GM12878 (cell line): ENCODE measurements around the gene PCED1B. TPM values are rescaled to one million over a fixed set of nuclear protein-coding genes. Genes with fewer than 3 reads are reported as not detected.

ENCODE experiments used
- ATAC-seq: fragments of 200-7000 bp; cut with Tn5 transposase; 3 replicates; pipeline ENCODE4 v1.9.1; 2020; ENCODE audit warnings: mild to moderate bottlenecking, moderate library complexity
- BruUV-seq: library from RNA; stranded (reverse); fragments of 400-500 nt; replicated peaks from 2 replicates; lab custom pipeline; 2021; lab: Mats Ljungman, UMichigan
- CTCF ChIA-PET: fragments of 300-600 bp; sonication (Branson Sonifier 250); formaldehyde crosslinking; extraction: SDS; loops from one replicate; lab custom pipeline; 2021; ENCODE audit warnings: inconsistent platforms; lab: Yijun Ruan, JAX
- POLR2A ChIA-PET: fragments of 350-600 bp; formaldehyde crosslinking; extraction: SDS; loops from one replicate; lab custom pipeline; 2021; ENCODE audit warnings: inconsistent platforms; lab: Charles Lee
- RAD21 ChIA-PET: fragments of 300-600 bp; sonication (Branson Sonifier 250); formaldehyde crosslinking; loops from one replicate; lab custom pipeline; 2023; ENCODE audit warnings: antibody characterized with exemption; ENCODE audit not compliant: unreplicated experiment; lab: Charles Lee
- SMC1A ChIA-PET: fragments of 300-600 bp; sonication (Branson Sonifier 250); formaldehyde crosslinking; loops from one replicate; lab custom pipeline; 2023; ENCODE audit not compliant: unreplicated experiment, uncharacterized antibody; lab: Charles Lee
- DNase-seq: peaks from one replicate; pipeline ENCODE4 v3.0.0-alpha.2; 2011; ENCODE audit warnings: low read depth, low spot score
- FAIRE-seq: peaks from 3 replicates; lab custom pipeline; 2011; peaks lifted over from hg19 to GRCh38; lab: Jason Lieb, UNC
- H2AFZ ChIP-seq: 2 replicates; pipeline ENCODE4 v1.6.0; 2011; ENCODE audit warnings: low read depth, low read length, control low read depth; ENCODE audit not compliant: control insufficient read depth
- H3K27ac ChIP-seq: 2 replicates; pipeline ENCODE4 v1.5.1; 2011; ENCODE audit warnings: control low read depth; ENCODE audit not compliant: control insufficient read depth, insufficient read depth
- H3K27me3 ChIP-seq, 2 experiments: replicated peaks in 1 of 2; 2 replicates each; pipeline versions ENCODE4 v1.6.0 to v1.6.1; 2011; ENCODE audit warnings: low read length in 1 of 2; ENCODE audit not compliant: control insufficient read depth in 2 of 2, insufficient read depth in 2 of 2
- H3K36me3 ChIP-seq, 2 experiments: 2 replicates each; pipeline ENCODE4 v1.5.1; 2011; ENCODE audit warnings: low read length in 1 of 2; ENCODE audit not compliant: control insufficient read depth in 2 of 2, insufficient read depth in 2 of 2
- H3K4me1 ChIP-seq: 2 replicates; pipeline ENCODE4 v1.6.1; 2011; ENCODE audit warnings: mild to moderate bottlenecking, low read length, moderate library complexity, mixed read lengths; ENCODE audit not compliant: control insufficient read depth, insufficient read depth
- H3K4me2 ChIP-seq: 2 replicates; pipeline ENCODE4 v1.6.0; 2011; ENCODE audit warnings: control low read depth; ENCODE audit not compliant: control insufficient read depth, insufficient read depth
- H3K4me3 ChIP-seq: fragments of 200-600 bp; sonication (generic); 2 replicates; pipeline ENCODE4 v1.5.1; 2016
- H3K79me2 ChIP-seq: 2 replicates; pipeline ENCODE4 v1.6.0; 2011; ENCODE audit warnings: low read length; ENCODE audit not compliant: control insufficient read depth, insufficient read depth
- H3K9ac ChIP-seq: 2 replicates; pipeline ENCODE4 v1.8.0; 2011; ENCODE audit warnings: low read length, control low read depth, mixed read lengths; ENCODE audit not compliant: control insufficient read depth, insufficient read depth
- H3K9me3 ChIP-seq: replicated peaks from 3 replicates; pipeline ENCODE4 v1.5.1; 2011; ENCODE audit warnings: mild to moderate bottlenecking, low read length; ENCODE audit not compliant: control insufficient read depth, insufficient read depth
- H4K20me1 ChIP-seq: 2 replicates; pipeline ENCODE4 v1.6.0; 2011; ENCODE audit not compliant: control insufficient read depth, insufficient read depth
- IKZF2 ChIP-seq, 2 experiments: fragments of 450-650 bp; IDR thresholded peaks; 2 replicates each; pipeline ENCODE4 v1.6.1; 2017; ENCODE audit warnings: mild to moderate bottlenecking in 2 of 2, moderate library complexity in 2 of 2
- LARP7 ChIP-seq: fragments of 450-650 bp; IDR thresholded peaks from 2 replicates; pipeline ENCODE4 v1.6.1; 2017; ENCODE audit warnings: mild to moderate bottlenecking
- RCOR1 ChIP-seq: conservative IDR thresholded peaks from 2 replicates; pipeline ENCODE4 v1.6.1; 2012; ENCODE audit warnings: low read depth, low read length, improper control_type of control experiment
- SMAD1 ChIP-seq: fragments of 450-650 bp; IDR thresholded peaks from 2 replicates; pipeline ENCODE4 v1.6.1; 2018; ENCODE audit warnings: mild to moderate bottlenecking, low read depth; ENCODE audit not compliant: partially characterized antibody
- SUZ12 ChIP-seq: fragments of 200-600 bp; sonication (generic); IDR thresholded peaks from one replicate; pipeline ENCODE4 v1.6.1; 2018; ENCODE audit warnings: antibody characterized with exemption, mild to moderate bottlenecking; ENCODE audit not compliant: unreplicated experiment
- WGBS: methylation state at CpG from one replicate; pipeline ENCODE4 v1.1.6; 2016; ENCODE audit warnings: low lambda C conversion rate; ENCODE audit not compliant: insufficient replicate concordance, insufficient coverage; ENCODE audit errors: missing lambda C conversion rate; 5-methylcytosine and 5-hydroxymethylcytosine counted together
- in situ Hi-C: fragments of 300-500 bp; cut with MboI; formaldehyde crosslinking; loops from 9 replicates; pipeline ENCODE4 v1.14.3; 2018; ENCODE audit warnings: mixed read lengths
- intact Hi-C: fragments of 100-400 bp; cut with micrococcal nuclease; formaldehyde crosslinking; loops from one replicate; pipeline ENCODE4 v1.14.2; 2022; ENCODE audit not compliant: unreplicated experiment
- polyA plus RNA-seq, 11 experiments: library from polyadenylated mRNA; depleted of rRNA in 4 of 11; unstranded in 6 of 11; stranded (reverse) in 5 of 11; fragments of >200 nt; fragmentation: Nextera tagmentation in 4 of 11; fragmentation: Illumina TruSeq in 1 of 11; extraction: Ambion mirVana in 4 of 11; extraction: Trizol in 1 of 11; gene quantifications; 1 replicate in 1 of 11; 2 replicates in 10 of 11; pipeline versions ENCODE4 v1.2.1 to v1.2.3, GENCODE V29; 2011 to 2016; ENCODE audit warnings: inconsistent platforms in 2 of 11, missing spikeins in 2 of 11, low read depth in 1 of 11
- total RNA-seq, 4 experiments: library from RNA; depleted of rRNA in 3 of 4; stranded (reverse); fragments of >200 nt in 3 of 4; fragmentation: Illumina TruSeq in 1 of 4; extraction: Trizol in 1 of 4; gene quantifications; 2 replicates each; pipeline versions ENCODE4 v1.2.1 to v1.2.3, GENCODE V29; 2013 to 2021
- TF ChIP-seq, protein P1 (sequence below): fragments of 450-650 bp; IDR thresholded peaks from 2 replicates; pipeline ENCODE4 v1.6.1; 2017; ENCODE audit warnings: mild to moderate bottlenecking, low read depth, inconsistent platforms; ENCODE audit not compliant: poor library complexity, severe bottlenecking

The PCED1B gene
- total and polyA plus RNA-seq, 10 of the 15 experiments (the other 5 are each of a cell fraction or from before 2014, with no cell fraction given) = 0.80 to 8.8 (median 3.0) TPM

DNA sequence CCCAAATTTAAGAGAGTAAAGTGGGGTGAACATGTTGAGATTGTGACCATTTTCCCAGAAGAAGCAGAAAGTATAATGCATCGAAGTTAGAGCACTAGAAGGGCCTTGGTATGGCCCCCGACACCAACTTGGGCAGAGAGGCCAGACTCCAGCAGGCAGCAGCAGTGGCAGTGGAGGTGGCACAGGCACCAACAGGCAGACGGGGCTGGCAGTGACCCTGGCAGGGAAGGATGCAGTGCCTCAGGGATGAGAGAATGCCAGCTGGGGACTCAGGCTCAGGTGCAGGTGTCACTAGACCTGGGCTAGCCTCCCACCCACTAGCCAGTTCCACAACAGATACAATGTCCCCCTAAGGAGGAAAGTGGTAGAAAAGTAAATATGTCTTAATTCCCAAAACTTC lies 28.0 kb downstream of the PCED1B start:
- no peak for TF ChIP-seq IKZF2 (IDR thresholded peaks at IDR 0.05)
- TF ChIP-seq SMAD1 = no peak
- POLR2A ChIA-PET = no interaction called here
- RAD21 ChIA-PET = no interaction called here
- H4K20me1 ChIP-seq = no peaks in the 10 kb centered on the region
- H3K4me3 ChIP-seq = no peak overlapping the region
- no peaks in the 10 kb centered on the region for H3K36me3 ChIP-seq
- H3K79me2 ChIP-seq = no peaks in the 10 kb centered on the region
- FAIRE-seq (no peak), DNase-seq (no peak), ATAC-seq (no peak)
- in situ Hi-C loops = no loop called here
- SMC1A ChIA-PET = no interaction called here
- H2AFZ ChIP-seq = no peak overlapping the region
- intact Hi-C loops = no loop called here
- H3K9me3 ChIP-seq = no peaks in the 10 kb centered on the region
- peaks cover 0 to 3% of the 10 kb centered on the region in 2 experiments; a peak in 2 of 4 replicates for H3K27me3 ChIP-seq
- 11% methylated on average over 3 of the region's 3 CpGs for WGBS
- CTCF ChIA-PET = no interaction called here
- H3K4me2 ChIP-seq = no peak overlapping the region
- no TSS peak for BruUV-seq
- H3K4me1 ChIP-seq = no peaks in the 10 kb centered on the region
- H3K9ac ChIP-seq = no peak overlapping the region
- H3K27ac ChIP-seq = no peak overlapping the region

- no peak overlapping the region for H3K4me2 ChIP-seq
- intact Hi-C loops = no loop called here
- peaks cover 0 to 3% of the 10 kb centered on the region in 2 experiments; a peak in 2 of 4 replicates for H3K27me3 ChIP-seq
- no peak for FAIRE-seq
- BruUV-seq = no TSS peak
- H3K9ac ChIP-seq = no peak overlapping the region
- no peaks in the 10 kb centered on the region for H4K20me1 ChIP-seq
- H3K36me3 ChIP-seq = no peaks in the 10 kb centered on the region
- DNase-seq = no peak
- ChIA-PET RAD21 (no interaction called here), CTCF (no interaction called here), POLR2A (no interaction called here), SMC1A (no interaction called here)
- no peak overlapping the region for H2AFZ ChIP-seq
- no peaks in the 10 kb centered on the region for H3K9me3 ChIP-seq
- no peak for TF ChIP-seq SUZ12
- TF ChIP-seq LARP7 = no peak
- no peak for TF ChIP-seq RCOR1
- TF ChIP-seq, protein P1, sequence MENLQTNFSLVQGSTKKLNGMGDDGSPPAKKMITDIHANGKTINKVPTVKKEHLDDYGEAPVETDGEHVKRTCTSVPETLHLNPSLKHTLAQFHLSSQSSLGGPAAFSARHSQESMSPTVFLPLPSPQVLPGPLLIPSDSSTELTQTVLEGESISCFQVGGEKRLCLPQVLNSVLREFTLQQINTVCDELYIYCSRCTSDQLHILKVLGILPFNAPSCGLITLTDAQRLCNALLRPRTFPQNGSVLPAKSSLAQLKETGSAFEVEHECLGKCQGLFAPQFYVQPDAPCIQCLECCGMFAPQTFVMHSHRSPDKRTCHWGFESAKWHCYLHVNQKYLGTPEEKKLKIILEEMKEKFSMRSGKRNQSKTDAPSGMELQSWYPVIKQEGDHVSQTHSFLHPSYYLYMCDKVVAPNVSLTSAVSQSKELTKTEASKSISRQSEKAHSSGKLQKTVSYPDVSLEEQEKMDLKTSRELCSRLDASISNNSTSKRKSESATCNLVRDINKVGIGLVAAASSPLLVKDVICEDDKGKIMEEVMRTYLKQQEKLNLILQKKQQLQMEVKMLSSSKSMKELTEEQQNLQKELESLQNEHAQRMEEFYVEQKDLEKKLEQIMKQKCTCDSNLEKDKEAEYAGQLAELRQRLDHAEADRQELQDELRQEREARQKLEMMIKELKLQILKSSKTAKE = no peak
- H3K79me2 ChIP-seq = no peaks in the 10 kb centered on the region
- no peak overlapping the region for H3K27ac ChIP-seq
- ATAC-seq = no peak
- H3K4me3 ChIP-seq = no peak overlapping the region
- H3K4me1 ChIP-seq = no peaks in the 10 kb centered on the region
- in situ Hi-C loops = no loop called here
Observed at GRCh38 chr12:47107926-47108325, 28.5 kb downstream of the PCED1B start.
